Esophagus muscularis mucosa (tissue), 3 donors: ENCODE data around the gene BORCS6.

Experiments
- POLR2A ChIP-seq: fragments of 450-650 bp; IDR thresholded peaks from one replicate; pipeline ENCODE4 v1.6.1; 2017; ENCODE audit warnings: antibody characterized with exemption, moderate library complexity, mild to moderate bottlenecking, low read depth
- POLR2AphosphoS5 ChIP-seq, 2 donors: sonication (generic); formaldehyde crosslinking; IDR thresholded peaks; one replicate each; pipeline ENCODE4 v1.6.1; 2017; ENCODE audit warnings: antibody characterized with exemption in 2 of 2
- TF ChIP-seq, protein P1 (sequence below), 3 experiments: fragments of 200-600 bp in 2 of 3; fragments of 450-650 bp in 1 of 3; sonication (generic) in 2 of 3; IDR thresholded peaks; one replicate each; pipeline ENCODE4 v1.5.1; 2017 to 2019; ENCODE audit warnings: antibody characterized with exemption in 3 of 3, mild to moderate bottlenecking in 2 of 3, moderate library complexity in 1 of 3

DNA sequence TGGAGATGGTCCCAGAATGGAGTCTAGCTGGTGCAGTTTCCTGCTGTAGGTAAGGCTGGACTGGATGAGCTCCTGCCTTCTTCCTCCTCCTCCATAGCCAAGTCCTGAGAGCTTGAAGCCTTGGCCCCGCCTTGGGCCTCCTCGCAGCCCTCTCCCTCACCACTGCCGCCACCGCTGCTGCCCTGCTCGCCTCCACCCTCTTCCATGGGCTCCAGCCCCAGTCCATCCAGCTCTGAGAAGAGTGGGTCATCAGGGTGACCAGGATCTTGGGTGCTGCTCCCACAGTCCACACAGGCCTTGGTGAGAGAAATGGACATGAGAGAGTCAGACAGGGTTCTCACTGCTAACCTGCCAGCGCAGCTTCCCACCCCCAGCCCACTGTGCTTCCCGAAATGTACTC, 48.9 kb downstream of the BORCS6 start:
- TF ChIP-seq, protein P1, sequence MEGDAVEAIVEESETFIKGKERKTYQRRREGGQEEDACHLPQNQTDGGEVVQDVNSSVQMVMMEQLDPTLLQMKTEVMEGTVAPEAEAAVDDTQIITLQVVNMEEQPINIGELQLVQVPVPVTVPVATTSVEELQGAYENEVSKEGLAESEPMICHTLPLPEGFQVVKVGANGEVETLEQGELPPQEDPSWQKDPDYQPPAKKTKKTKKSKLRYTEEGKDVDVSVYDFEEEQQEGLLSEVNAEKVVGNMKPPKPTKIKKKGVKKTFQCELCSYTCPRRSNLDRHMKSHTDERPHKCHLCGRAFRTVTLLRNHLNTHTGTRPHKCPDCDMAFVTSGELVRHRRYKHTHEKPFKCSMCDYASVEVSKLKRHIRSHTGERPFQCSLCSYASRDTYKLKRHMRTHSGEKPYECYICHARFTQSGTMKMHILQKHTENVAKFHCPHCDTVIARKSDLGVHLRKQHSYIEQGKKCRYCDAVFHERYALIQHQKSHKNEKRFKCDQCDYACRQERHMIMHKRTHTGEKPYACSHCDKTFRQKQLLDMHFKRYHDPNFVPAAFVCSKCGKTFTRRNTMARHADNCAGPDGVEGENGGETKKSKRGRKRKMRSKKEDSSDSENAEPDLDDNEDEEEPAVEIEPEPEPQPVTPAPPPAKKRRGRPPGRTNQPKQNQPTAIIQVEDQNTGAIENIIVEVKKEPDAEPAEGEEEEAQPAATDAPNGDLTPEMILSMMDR (IDR thresholded peaks at IDR 0.05), result no peak
- TF ChIP-seq POLR2A (no peak), POLR2AphosphoS5 (IDR thresholded peaks at IDR 0.05) (peak in 1 of 2 donors; percentile 4)
